Fibroblast of lung (primary cell): ENCODE data around the gene LSM12. TPM values are rescaled to one million over a fixed set of nuclear protein-coding genes. Genes with fewer than 3 reads are reported as not detected.

Experiments used
- DNase-seq, 2 donors: peaks; one replicate each; pipeline versions ENCODE4 v3.0.0 to v3.0.0-alpha.2; 2010; ENCODE audit warnings: low read depth in 2 of 2
- H2AFZ ChIP-seq: 2 replicates; pipeline ENCODE4 v1.5.1; 2012; ENCODE audit warnings: low read length, control low read depth, inconsistent platforms
- H3K27ac ChIP-seq: 2 replicates; pipeline ENCODE4 v1.5.1; 2011; ENCODE audit warnings: low read length, control low read depth; ENCODE audit not compliant: insufficient read depth
- H3K27me3 ChIP-seq: 2 replicates; pipeline ENCODE4 v1.5.1; 2011; ENCODE audit warnings: mild to moderate bottlenecking, low read length; ENCODE audit not compliant: control insufficient read depth, insufficient read depth
- H3K36me3 ChIP-seq: 2 replicates; pipeline ENCODE4 v1.5.1; 2011; ENCODE audit warnings: low read length; ENCODE audit not compliant: control insufficient read depth, insufficient read depth
- H3K4me1 ChIP-seq: 2 replicates; pipeline ENCODE4 v1.5.1; 2011; ENCODE audit warnings: low read length; ENCODE audit not compliant: control insufficient read depth, insufficient read depth; ENCODE audit errors: extremely low read depth
- H3K4me2 ChIP-seq: 2 replicates; pipeline ENCODE4 v1.5.1; 2011; ENCODE audit warnings: low read length, control low read depth; ENCODE audit not compliant: insufficient read depth; ENCODE audit errors: extremely low read depth
- H3K4me3 ChIP-seq, 4 experiments: fragments of 200-600 bp in 1 of 4; sonication (generic) in 1 of 4; replicated peaks in 1 of 4; 2 replicates each; pipeline ENCODE4 v1.5.1; 2011 to 2016; ENCODE audit warnings: low read length in 4 of 4, low read depth in 3 of 4, mild to moderate bottlenecking in 3 of 4, control low read depth in 2 of 4, inconsistent platforms in 1 of 4, mixed read lengths in 1 of 4; ENCODE audit not compliant: insufficient read depth in 1 of 4; ENCODE audit errors: control extremely low read depth in 1 of 4
- H3K79me2 ChIP-seq: 2 replicates; pipeline ENCODE4 v1.5.1; 2012; ENCODE audit warnings: mild to moderate bottlenecking, low read length, inconsistent platforms; ENCODE audit not compliant: control insufficient read depth, insufficient read depth
- H3K9ac ChIP-seq: 2 replicates; pipeline ENCODE4 v1.5.1; 2011; ENCODE audit warnings: mild to moderate bottlenecking, low read length, control low read depth; ENCODE audit not compliant: insufficient read depth
- H3K9me3 ChIP-seq: 2 replicates; pipeline ENCODE4 v1.5.1; 2012; ENCODE audit warnings: low read depth, low read length; ENCODE audit not compliant: control insufficient read depth, insufficient read depth
- H4K20me1 ChIP-seq: 2 replicates; pipeline ENCODE4 v1.5.1; 2011; ENCODE audit warnings: low read length; ENCODE audit not compliant: control insufficient read depth, insufficient read depth; ENCODE audit errors: extremely low read depth
- CTCF ChIP-seq, 2 donors: IDR thresholded peaks in 1 of 2; conservative IDR thresholded peaks in 1 of 2; 1 replicate in 1 of 2; 2 replicates in 1 of 2; pipeline ENCODE4 v1.5.1; 2011 to 2012; ENCODE audit warnings: low read length in 2 of 2, control low read depth in 1 of 2, inconsistent platforms in 1 of 2, low read depth in 1 of 2, mild to moderate bottlenecking in 1 of 2
- EZH2 ChIP-seq: IDR thresholded peaks from 2 replicates; pipeline ENCODE4 v1.5.1; 2012; ENCODE audit warnings: low read length, control low read depth, mild to moderate bottlenecking; ENCODE audit errors: missing control alignments
- polyA plus RNA-seq, 2 donors: library from polyadenylated mRNA; depleted of rRNA in 1 of 2; stranded (reverse) in 1 of 2; unstranded in 1 of 2; fragments of >200 nt; gene quantifications; 2 replicates each; pipeline ENCODE4 v1.2.1, GENCODE V29; 2011 to 2012; ENCODE audit warnings: missing spikeins in 1 of 2
- total RNA-seq: library from RNA; depleted of rRNA; stranded (reverse); fragments of >200 nt; gene quantifications from 2 replicates; pipeline ENCODE4 v1.2.1, GENCODE V29; 2014

Gene LSM12
- total and polyA plus RNA-seq, 2 donors (not counting 1 experiment from before 2014, with no cell fraction given): 25.6 to 79.3 TPM

DNA sequence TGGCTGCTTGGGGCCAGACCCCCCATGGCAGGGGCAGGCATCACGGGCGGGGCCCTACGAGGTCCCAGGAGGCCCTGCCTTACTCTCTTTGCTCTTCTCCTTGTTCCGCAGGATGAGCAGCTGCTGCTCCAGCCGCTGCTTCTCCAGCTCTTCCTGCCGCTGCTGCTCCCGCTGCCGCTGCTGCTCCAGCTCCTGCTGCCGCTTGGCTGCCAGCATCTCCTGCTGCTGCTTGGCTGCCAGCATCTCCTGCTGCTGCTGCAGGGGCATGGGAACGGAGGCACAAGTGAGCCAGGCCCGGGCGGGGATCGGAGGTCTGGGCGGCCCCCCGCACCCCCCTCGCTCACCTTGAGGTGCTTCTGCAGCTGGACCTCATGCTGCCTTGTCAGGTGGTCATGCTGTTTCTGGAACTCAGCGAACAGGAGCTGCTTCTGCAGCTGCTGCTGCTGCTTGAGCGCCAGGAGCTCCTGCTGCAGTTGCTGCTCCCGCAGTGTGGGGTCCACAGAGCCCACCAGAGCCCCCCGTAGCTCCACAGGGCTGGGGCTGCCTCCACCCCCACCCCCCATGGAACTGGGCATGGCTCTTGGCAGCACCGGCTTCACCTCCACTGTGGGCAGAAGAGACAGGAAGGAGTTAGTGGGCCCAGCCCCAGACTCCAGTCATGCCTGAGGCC lies 26.9 kb upstream of the LSM12 start:
- no peaks in the 10 kb centered on the region for H4K20me1 ChIP-seq
- DNase-seq: no peak
- TF ChIP-seq EZH2 (no peak), CTCF (conservative IDR thresholded peaks at IDR 0.05 in 1 of 2, IDR thresholded peaks at IDR 0.05 in 1 of 2; ENCODE audit: low read depth in 1 of 2, low read length in 2 of 2) (no peak)
- H3K4me1 ChIP-seq: peaks cover 18% of the 10 kb centered on the region
- H3K36me3 ChIP-seq: peaks cover 11% of the 10 kb centered on the region
- H3K4me3 ChIP-seq: no peak overlapping the region
- H3K9ac ChIP-seq: no peak overlapping the region
- no peak overlapping the region for H2AFZ ChIP-seq
- peaks cover 2% of the 10 kb centered on the region for H3K79me2 ChIP-seq
- H3K4me2 ChIP-seq: no peak overlapping the region
- no peaks in the 10 kb centered on the region for H3K9me3 ChIP-seq
- no peaks in the 10 kb centered on the region for H3K27me3 ChIP-seq
- H3K27ac ChIP-seq: no peak overlapping the region

DNA sequence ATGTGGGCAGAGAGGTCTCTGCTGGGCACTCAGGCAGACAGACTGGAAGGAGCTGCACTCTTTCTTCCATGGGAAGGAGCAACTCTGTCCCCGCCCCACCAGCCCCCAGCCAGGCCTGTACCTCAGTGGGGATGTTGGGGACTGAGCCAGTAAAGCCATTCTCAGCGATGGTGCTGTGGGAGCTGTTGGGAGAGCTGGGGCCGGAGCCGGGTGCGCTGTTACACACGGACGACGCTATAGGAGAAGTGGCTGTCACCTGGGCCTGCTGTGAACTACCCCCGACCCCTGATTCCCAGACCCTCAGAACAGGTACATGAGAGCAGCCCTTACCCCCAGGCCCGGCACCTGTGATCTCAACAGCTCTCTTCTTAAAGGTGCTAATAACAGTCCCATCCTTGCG lies 25.6 kb upstream of the LSM12 start:
- Histone ChIP-seq H3K9me3 (no peaks in the 10 kb centered on the region), H3K27me3 (no peaks in the 10 kb centered on the region), H4K20me1 (no peaks in the 10 kb centered on the region), H3K4me1 (peaks cover 17% of the 10 kb centered on the region), H3K4me2 (no peak overlapping the region), H3K79me2 (peaks cover under 1% of the 10 kb centered on the region), H3K4me3 (no peak overlapping the region), H3K27ac (no peak overlapping the region), H2AFZ (no peak overlapping the region), H3K36me3 (peaks cover 13% of the 10 kb centered on the region), H3K9ac (no peak overlapping the region)
- DNase-seq: no peak
- TF ChIP-seq CTCF (conservative IDR thresholded peaks at IDR 0.05 in 1 of 2, IDR thresholded peaks at IDR 0.05 in 1 of 2; ENCODE audit: low read depth in 1 of 2, low read length in 2 of 2): no peak
- no peak for TF ChIP-seq EZH2

- no peak overlapping the region for H3K27ac ChIP-seq
- TF ChIP-seq CTCF (conservative IDR thresholded peaks at IDR 0.05 in 1 of 2, IDR thresholded peaks at IDR 0.05 in 1 of 2; ENCODE audit: low read depth in 1 of 2, low read length in 2 of 2) (no peak), EZH2 (no peak)
- DNase-seq: no peak
- no peak overlapping the region for H2AFZ ChIP-seq
- no peak overlapping the region for H3K4me3 ChIP-seq
- no peak overlapping the region for H3K4me2 ChIP-seq
- H3K9ac ChIP-seq: no peak overlapping the region
- H3K4me1 ChIP-seq: peaks cover 19% of the 10 kb centered on the region
- no peaks in the 10 kb centered on the region for H3K27me3 ChIP-seq
- H3K36me3 ChIP-seq: peaks cover 15% of the 10 kb centered on the region
- no peaks in the 10 kb centered on the region for H4K20me1 ChIP-seq
- H3K79me2 ChIP-seq: no peaks in the 10 kb centered on the region
- H3K9me3 ChIP-seq: no peaks in the 10 kb centered on the region
Observed at GRCh38 chr17:44091200-44091997, 24.9 kb upstream of the LSM12 start.
